Tongue (tissue), 2 donors: ENCODE measurements around the gene CERK. TPM values are rescaled to one million over a fixed set of nuclear protein-coding genes. Genes with fewer than 3 reads are reported as not detected.

Experiments
- DNase-seq: peaks from one replicate; pipeline ENCODE4 v3.0.0-alpha.2; 2015
- total RNA-seq: library from RNA; depleted of rRNA; stranded (reverse); fragments of >200 nt; gene quantifications from one replicate; pipeline ENCODE4 v1.2.3, GENCODE V29; 2014

Gene CERK
- total RNA-seq, 1 donor from 2014 or later: 25.6 TPM

GRCh38 chr22:46764779-46765485 is 26.9 kb upstream of the CERK start:
- DNase-seq: no peak

- no peak for DNase-seq
Measured at GRCh38 chr22:46764140-46764680, 26.2 kb upstream of the CERK start.

DNA sequence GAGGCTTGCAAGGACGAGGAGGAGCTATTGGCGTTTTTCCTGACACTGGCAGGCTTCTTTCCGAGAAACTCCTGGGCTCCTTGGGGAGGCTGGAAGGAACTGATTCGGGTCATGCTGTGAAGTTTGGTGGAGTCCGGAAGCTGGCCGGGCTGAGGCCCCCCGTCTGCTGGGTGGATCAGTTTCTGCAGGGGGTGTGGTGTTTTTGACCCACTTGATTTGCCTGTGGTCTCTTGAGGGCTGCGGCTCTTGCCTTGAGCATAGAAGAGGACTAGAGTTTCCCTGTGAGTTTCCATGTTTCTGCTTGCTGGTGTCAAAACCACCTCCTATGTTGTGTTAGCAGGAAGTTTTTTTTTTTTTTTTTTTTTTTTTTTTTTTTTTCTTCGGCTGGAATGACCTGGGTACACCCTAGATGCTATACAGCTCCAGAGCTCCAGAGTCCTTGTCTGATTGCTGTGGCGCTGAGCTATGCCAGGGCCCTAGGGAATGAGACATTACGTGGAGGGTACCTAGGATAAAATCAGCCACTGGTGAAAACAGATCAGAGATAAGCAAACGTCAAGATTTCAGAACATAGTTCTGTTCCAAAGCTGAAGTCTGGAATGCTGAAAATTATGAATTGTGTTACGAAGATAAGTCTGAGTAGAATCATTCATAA is 25.1 kb upstream of the CERK start:
- DNase-seq: peak; percentile 48

DNA sequence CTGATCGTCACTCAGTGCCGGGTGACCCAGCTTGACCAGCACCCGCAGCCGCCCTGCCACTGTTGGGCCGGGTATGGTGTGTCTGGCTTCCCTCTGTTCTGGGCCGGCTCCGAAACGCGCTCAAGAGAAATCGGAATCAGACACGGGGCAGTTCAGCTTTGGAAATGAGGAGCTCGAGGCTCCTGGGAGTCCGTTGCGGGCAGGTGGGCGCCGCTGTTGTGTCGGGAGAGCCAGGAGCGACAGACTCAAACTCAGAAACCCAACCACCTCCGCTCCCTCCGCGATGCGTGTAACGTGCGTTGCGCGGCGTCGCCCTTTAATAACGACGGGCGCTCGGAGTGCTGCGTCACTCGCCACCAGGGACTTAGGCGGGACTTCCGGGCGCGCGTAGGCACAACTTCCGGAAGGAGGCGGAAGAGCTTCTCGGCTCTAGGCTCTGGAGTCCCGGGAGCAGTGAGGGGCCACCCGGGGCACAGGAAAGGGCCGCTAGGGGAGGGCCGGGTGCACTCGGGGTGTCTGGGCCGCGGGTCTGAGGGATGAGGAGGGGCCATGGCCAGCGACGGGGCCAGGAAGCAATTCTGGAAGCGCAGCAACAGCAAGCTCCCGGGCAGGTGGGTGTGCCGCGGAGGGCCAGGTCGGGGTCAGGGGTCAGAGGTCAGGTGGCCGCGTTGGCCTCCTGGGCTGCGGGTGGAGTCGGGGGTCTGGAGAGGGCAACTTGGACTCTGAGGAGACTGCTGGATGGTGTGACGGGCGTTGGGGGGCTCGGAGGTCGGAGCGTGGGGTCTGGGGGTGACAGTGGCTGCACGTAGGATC is 24.4 kb upstream of the CERK start, which contains the start of gene TBC1D22A:
TSS of gene TBC1D22A (plus strand) at position 413 of the 813 bp plus-strand sequence. CDS start at position 550, 137 bp downstream.
- peak; percentile 98 for DNase-seq

- peak; percentile 41 for DNase-seq
Measured at GRCh38 chr22:46761539-46762237, 23.6 kb upstream of the CERK start.

- DNase-seq: no peak
Measured at GRCh38 chr22:46761017-46761416, 23.0 kb upstream of the CERK start.

GRCh38 chr22:46758867-46759290 is 20.8 kb upstream of the CERK start:
- DNase-seq: peak; percentile 79

DNA sequence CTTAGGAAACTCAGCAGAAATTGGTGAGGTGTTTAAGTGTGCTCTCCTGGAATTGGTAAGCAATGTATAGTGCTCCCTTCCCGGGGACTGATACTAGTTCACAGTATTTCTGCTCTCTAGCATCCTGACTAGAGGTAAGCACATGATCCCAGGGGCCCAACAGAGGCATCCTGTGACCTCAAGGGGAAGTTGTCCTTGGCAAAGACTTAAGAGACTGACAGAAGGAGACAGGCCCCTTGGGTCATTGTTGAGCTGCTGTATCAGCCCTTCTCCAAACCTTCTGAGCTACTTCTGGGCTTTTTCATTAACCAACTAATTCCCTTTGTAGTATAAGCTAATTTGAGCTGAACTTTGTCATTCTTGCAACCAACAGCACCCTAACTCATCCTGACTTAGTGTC is 20.1 kb upstream of the CERK start:
- DNase-seq: no peak

DNA sequence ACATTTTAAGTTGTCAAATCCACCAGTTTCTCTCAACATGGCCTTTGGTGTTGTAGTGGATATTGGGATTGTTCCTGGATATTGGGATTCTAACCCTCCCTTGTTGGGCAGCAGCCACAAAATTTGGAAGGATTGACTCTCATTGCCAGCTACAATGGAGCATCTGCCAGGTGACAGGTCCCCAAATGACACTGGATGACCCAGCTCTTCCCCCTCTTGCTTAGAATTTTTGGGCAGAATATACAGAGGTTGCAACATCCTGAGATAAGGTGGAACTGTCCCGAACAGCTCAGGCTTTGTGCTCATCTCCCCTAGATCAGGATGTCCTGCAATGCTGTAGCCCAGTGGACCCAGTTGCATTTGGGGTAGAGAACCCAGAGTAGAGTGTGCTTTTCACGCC is 19.1 kb upstream of the CERK start:
- DNase-seq: no peak

DNA sequence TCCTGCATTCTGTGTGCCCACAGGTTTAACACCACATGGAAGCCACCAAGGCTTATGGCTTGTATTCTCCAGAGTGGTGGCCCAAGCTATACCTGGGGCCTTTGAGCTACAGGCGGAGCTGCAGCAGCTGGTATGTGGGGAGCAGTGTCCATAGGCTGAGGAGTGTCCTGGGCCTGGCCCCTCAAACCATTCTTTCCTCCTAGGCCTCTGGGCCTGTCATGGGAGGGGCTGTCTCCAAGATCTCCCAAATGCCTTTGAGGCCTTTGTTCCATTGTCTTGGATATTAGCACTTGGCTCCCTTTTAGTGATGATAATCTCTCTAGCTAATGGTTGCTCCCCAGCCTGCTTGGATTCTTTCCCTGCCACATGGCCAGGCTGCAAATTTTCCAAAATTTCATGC is 18.0 kb upstream of the CERK start:
- no peak for DNase-seq

DNA sequence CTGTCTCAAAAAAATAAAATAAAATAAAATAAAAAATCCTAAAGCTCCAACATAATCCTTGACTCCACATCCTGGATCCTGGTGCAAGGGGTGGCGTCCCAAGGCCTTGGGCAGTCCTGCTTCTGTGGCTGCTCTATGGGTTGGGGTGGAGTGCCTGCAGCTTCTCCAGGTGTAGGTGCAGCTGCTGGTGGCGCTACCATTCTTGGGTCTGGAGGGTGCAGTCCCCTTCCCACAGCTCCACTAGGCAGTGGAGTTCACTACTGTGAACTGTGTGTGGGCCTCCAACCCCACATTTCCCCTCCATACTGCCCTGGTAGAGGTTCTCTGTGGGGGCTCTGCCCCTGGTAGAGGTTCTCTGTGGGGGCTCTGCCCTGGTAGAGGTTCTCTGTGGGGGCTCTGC is 17.5 kb upstream of the CERK start:
- no peak for DNase-seq

GRCh38 chr22:46754826-46755225 is 16.8 kb upstream of the CERK start:
- no peak for DNase-seq

DNA sequence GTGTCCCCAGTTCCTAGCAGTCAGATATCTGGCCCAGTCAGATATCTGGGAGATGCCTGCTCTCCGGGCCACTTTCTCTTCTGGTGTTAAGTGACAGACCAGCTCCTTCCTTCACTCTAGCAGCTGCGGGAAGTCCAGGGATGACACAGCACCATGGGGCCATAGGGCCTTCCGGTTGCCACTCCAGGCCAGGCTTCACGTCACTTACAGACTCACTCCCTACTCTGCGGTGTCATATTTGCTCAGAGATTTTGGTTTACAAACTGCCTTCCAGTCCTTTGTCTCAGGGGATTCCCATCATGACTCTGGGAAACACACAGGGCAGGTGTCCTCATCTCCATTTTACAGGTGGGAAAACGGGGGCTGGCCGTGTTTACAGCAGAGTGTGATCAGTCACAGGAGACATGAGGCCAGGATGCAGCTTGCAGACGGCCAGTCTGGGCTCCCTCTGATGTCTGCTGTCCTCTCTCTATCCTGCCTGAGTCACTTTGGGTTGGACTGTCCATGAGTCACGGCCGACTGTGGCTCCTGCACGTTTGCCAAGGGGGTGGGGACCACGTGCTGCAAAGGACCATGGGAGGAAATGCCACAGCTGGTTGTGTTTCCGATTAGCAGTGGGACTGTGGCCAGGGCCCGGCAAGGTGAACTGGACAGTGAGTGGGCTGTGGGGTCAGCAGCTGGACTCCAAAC is 16.2 kb upstream of the CERK start:
- peak; percentile 76 for DNase-seq

- DNase-seq: no peak
Measured at GRCh38 chr22:46753761-46754109, 15.7 kb upstream of the CERK start.

GRCh38 chr22:46753360-46753759 is 15.3 kb upstream of the CERK start:
- no peak for DNase-seq

GRCh38 chr22:46752988-46753310 is 14.9 kb upstream of the CERK start:
- no peak for DNase-seq

- peak; percentile 66 for DNase-seq
Measured at GRCh38 chr22:46752286-46752987, 14.4 kb upstream of the CERK start.

GRCh38 chr22:46750863-46751443 is 12.9 kb upstream of the CERK start:
- DNase-seq: peak; percentile 76

DNA sequence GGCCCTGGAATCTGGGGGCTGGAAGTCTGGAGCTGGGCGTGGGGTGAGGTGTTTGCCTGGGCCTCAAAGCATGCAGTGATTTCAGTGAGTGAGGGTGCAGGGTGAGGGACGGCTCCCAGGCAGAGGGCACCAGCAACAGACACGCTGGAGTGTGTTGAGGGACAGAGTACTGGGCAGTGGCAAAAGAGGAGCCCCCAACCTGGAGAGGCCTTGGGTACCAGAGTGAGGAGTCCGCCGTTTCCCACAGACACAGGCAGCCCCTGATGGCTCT is 12.4 kb upstream of the CERK start:
- DNase-seq: no peak

DNA sequence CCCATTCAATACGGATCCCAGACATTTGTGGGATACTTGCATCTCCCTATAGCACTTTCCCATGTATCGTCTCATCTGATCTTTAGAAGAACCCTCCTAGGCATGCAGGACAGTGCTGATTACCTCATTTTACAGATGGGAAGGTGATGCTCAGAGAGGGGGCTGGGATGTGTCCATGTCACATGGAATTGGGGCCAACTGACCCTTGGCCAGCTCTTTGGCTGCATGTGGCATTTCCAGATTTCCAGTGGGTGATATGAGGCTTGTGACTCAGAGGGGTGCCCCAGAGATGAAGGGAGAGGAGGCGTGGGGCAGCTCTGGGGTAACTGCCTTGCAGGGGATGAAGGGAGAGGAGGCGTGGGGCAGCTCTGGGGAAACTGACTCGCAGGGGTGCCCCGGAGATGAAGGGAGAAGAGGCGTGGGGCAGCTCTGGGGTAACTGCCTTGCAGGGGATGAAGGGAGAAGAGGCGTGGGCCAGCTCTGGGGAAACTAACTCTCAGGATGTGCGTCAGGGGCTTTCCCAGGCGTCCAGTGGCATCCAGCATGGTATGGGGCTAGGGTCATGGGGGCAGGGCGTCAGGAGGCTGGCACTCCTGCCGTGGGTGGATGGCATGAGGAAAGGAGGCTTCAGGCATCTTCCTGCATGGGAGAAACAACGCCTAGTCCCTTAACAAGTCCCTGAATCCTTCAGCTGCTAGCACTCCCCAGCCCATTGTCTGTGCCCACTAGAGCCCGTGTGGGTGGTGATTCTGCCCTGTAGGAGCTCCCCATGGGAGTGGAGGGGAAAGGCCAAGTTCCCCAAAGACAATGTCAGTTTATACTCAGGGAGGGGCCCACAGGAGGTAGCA is 11.9 kb upstream of the CERK start:
- DNase-seq: no peak
